ENCODE measurements around the gene RASGRP1.

Gene RASGRP1

DNA sequence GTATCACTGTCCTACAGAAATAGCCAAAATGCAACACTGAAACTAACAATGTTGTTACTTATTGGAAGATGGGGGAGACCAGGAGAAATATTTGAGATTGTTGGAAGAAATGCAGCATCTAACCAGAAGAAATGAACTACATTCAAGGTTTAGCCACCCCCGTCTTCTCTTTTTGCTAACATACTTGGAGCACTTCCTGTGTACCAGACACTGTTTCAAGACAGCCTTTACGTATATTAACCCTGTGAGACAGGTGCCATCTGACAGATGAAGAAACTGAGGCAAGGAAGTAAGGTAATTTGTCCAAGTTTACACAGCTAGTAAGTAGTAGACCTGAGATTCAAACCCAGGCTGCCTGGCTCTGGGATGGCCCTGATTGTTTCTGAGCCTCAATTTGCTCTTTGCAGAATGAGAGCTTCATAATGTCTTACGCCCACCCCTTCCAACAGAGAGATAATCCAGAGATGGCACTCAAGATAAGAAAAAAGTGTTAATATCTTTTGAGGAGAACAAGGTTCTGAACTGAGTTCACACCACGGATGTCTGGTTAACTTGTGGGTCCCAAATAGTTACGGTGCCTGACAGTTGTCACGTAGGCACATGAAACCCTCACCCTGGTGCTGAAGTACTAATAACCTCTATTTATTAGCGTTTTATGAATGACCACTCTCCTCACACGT lies 26.1 kb downstream of the RASGRP1 start:
- no peak for DNase-seq

DNA sequence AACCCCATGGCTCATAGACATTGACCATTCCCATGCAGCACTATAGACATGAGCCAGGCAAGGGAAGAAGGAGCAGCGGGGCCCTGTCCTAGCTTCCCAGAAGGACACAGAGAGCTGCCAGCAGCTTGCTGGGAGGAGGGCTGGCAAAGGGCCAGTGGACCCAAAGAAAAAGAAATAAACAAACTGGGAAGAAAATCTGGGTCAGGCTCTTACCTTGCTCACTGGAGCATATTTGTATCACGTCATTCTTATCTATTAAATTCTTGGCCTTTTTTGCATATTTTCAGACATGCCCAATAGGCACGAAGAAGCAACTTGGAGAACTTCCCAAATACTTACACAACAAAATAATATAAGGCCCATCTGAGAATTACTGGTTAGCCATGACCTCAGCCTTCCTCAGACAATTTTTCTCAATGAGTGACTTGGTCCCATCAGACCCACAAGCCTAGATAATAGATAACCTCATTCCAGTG lies 28.4 kb downstream of the RASGRP1 start:
- peak in 16 of 56 donors; percentile 9 to 49 (median 29) for DNase-seq

- peak in 9 of 56 donors; percentile 6 to 39 (median 15) for DNase-seq
Observed at GRCh38 chr15:38535491-38536200, 29.0 kb downstream of the RASGRP1 start.

GRCh38 chr15:38534691-38535090 lies 29.9 kb downstream of the RASGRP1 start:
- DNase-seq: no peak

GRCh38 chr15:38533926-38534325 lies 30.7 kb downstream of the RASGRP1 start:
- no peak for DNase-seq

DNA sequence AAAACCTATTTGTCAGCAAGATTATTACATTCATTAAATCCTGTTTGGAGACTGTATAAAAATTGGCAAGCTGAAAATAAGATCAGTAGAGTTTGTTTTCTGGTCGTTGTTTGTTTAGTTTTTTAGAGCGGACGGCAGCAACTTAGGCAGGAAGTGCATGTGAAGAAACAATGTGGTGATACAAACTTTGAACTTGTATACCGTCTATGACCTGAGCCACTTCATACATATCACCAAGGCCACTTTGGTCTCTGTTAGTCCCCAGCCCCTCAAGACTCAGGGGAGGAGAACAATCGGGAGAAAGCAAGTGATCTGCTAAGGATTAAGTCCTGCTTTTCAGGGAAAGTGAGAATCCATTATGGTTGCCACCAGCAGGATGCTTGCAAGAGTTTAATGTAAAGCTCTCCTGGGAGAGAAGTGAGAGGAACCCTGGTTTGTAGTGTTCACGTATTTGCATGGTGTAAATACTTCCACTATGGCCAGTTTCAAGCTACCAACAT lies 31.1 kb downstream of the RASGRP1 start:
- DNase-seq: no peak

GRCh38 chr15:38532728-38533127 lies 31.9 kb downstream of the RASGRP1 start:
- no peak for DNase-seq

- DNase-seq: peak in 14 of 56 donors; percentile 3 to 58 (median 19)
Observed at GRCh38 chr15:38531509-38531908, 33.1 kb downstream of the RASGRP1 start.

- no peak for DNase-seq
Observed at GRCh38 chr15:38530113-38530512, 34.5 kb downstream of the RASGRP1 start.

DNA sequence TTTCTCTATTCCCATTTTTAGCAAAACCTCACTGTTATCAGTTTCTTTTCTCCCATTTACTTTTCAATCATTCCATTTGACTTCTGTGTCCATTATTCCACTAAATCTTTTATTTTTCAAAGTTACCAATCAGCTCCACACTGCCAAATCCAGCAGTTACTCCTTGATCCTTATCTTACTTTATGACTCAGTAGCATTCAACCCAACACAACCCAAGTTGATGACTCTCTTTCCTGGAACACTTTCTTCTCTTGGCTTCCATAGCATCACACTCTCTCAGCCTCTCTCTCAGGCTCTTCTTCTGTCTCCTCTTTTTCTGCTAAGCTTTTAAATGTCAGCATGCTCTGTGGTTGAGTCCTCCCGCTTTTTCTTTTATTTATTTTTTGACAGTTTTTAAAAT lies 36.3 kb downstream of the RASGRP1 start:
- no peak for DNase-seq

- no peak for DNase-seq
Observed at GRCh38 chr15:38526158-38526557, 38.5 kb downstream of the RASGRP1 start.

DNA sequence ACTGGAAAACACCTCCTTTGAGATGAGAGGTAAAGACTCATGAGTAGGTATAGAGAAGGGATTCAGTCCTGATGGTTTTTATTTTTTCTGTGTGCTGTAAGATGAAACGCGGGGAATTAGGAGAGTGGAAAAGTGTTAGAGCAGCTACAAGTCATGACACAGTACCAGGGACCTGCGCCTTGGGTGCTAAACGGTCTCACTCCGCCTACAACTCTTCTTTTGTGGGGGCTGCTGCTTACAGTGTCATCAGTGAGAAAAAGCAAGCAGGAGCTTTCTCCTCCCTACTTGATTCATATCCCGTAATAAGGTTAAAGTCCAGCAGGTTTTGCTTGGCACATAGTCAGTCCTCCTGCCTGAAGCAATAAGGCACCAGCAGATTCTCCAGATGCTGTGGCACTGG lies 39.1 kb downstream of the RASGRP1 start:
- DNase-seq: peak in 1 of 56 donors; percentile 2

DNA sequence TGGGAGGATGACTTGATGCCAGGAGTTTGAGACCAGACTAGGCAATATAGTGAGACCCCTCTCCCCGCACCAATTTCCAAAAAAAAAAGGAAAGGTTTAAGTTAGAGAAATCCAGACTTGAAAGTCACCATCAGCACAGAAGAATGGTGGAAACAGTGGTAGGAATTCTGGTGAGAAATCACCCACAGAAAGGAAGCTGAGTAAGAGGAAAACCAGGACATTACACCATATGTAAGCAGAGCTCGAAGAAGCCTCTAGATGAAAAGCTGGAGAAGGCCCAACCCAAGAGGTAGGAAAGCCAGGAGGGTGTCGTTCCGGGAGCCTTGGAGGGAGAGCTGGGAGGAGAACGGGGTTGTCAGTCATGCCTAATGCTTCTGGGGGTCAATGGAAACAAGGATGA lies 40.5 kb downstream of the RASGRP1 start:
- no peak for DNase-seq

- no peak for DNase-seq
Observed at GRCh38 chr15:38522922-38523321, 41.7 kb downstream of the RASGRP1 start.

GRCh38 chr15:38521316-38521715 lies 43.3 kb downstream of the RASGRP1 start:
- DNase-seq: no peak

DNA sequence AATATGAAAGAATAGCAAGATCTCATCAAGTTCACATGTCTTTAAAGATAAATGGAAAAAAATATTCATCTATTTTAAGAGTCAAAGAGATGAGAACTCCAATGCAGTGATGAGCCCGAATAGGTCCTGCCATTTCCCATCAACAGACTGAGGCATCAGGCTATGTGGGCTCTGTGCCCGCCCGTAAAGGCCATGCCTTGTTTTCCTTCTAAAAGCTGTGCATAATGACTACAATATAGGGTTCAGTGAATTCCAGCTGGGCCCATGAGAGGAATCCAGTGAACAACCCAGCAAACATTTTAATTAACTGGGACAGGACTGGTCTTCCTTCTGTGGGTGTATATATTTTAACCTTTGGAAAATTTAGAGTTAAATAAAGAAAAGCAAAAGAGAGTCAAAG lies 44.6 kb downstream of the RASGRP1 start:
- DNase-seq: no peak

DNA sequence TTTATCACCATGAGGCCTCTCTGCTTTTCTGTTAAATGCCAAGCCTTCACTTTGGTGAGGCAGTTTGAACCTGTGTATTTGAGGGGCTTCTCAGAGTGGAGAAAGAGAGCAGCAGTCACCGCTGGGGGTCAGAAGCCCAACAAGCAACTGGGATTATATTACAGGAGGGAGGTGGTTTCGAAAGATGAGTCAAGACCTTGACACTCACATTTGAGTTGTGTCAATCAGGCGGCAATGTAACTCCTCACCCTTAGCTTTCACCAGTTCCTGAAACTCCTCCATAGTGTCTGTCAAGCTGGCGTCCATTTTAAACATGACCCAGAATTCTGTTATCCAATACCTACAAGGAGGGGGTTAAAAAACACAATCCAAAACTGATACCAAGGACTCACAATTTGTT lies 46.5 kb downstream of the RASGRP1 start:
- no peak for DNase-seq

DNA sequence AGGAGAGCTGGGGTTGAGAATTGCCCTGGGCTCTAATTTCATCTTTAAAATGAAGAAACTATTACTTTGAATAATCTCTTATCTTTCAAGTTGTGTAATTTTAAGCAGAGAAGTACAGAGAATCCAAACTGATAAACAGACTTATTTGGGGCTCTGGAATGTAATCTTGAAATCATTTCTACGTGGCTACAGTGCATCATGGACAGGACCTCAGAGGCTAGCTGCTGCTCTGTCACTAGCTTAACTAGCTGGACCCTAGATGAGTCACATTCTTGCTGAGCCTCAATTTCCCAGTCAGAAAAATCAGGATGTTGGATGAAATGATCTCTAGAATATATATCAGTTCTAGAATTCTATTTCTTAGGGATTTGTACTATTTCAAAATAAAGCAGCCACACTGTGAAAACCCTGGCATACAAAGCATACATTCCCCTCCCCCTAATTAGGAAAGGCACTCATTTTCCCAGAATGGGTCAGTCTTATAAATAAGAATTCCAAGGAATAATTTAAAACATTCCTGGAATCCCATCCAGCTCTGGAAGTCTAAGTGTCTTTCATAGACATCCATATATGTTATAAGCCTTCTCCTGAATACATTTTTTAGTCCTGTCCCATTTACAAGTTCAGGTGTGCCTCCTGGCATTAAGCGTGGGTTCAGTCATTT lies 47.2 kb downstream of the RASGRP1 start:
- no peak for DNase-seq

- no peak for DNase-seq
Observed at GRCh38 chr15:38516626-38517025, 48.0 kb downstream of the RASGRP1 start.

DNA sequence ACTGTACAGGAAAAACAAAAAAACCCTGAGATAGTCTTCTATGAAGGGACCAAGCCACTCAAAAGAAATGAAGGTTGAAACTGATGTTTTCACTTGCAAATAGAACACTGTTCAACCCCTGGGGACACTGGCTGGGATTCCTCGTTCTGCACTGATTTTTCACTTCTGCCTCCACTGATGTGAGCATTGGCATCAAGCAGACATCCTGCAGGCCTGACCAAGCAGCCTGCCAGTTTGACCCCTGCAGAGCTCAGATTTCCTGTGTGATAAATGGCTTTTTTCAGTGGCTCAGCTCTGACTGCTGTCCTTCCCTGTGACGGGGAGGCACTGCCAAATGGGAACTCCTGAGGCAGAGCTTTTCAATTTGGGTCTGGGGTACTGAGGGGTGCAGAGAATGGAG lies 50.0 kb downstream of the RASGRP1 start:
- no peak for DNase-seq

GRCh38 chr15:38512901-38513300 lies 51.7 kb downstream of the RASGRP1 start:
- DNase-seq: no peak

DNA sequence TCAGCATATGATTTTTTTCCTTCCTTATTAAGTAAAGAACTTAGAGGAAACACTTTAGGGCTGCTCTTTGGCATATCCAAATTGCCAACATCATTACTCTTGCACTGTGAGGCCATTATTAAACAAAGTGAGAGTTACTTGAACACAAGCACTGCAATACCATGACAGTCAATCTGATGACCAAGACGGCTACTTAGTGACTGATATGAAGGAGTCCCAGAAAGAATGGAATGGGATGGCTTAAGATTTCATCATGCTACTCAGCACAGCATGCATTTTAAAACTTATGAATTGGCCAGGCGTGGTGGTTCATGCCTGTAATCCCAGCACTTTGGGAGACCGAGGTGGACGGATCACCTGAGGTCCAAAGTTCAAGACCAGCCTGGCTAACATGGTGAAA lies 55.5 kb downstream of the RASGRP1 start:
- no peak for DNase-seq
